ENCODE measurements around the gene NF2.

- TF ChIP-seq POLR2AphosphoS2 (IDR thresholded peaks at IDR 0.05; ENCODE audit: low read depth, low read length) = no peak
- no peak for TF ChIP-seq CTCF (IDR thresholded peaks at IDR 0.05 in 2 of 3, conservative IDR thresholded peaks at IDR 0.05 in 1 of 3; ENCODE audit: control insufficient read depth in 2 of 3, extremely low read depth in 1 of 3, insufficient read depth in 1 of 3, low read depth in 3 of 3, low read length in 3 of 3)
- TF ChIP-seq RB1 (IDR thresholded peaks at IDR 0.05; ENCODE audit: borderline replicate concordance) = no peak
- no peak for TF ChIP-seq JUNB (IDR thresholded peaks at IDR 0.05)
- TF ChIP-seq FOXM1 (IDR thresholded peaks at IDR 0.05; ENCODE audit: low read depth, low read length) = no peak
- TF ChIP-seq YY1 (IDR thresholded peaks at IDR 0.05; ENCODE audit: low read depth, low read length) = no peak
- TF ChIP-seq EP300 (IDR thresholded peaks at IDR 0.05; ENCODE audit: borderline replicate concordance in 1 of 2, control insufficient read depth in 1 of 2, low read depth in 2 of 2, low read length in 2 of 2) = no peak
- TF ChIP-seq RAD51 (IDR thresholded peaks at IDR 0.05) = no peak
Observed at GRCh38 chr22:29716814-29717545, 113.5 kb downstream of the NF2 start.

Measured in GM12878 (cell line).